H9 (cell line): Measurements from ENCODE around the gene SFMBT2. TPM values are rescaled to one million over a fixed set of nuclear protein-coding genes. Genes with fewer than 3 reads are reported as not detected.

Source experiments
- DNase-seq: peaks from one replicate; pipeline ENCODE4 v3.0.0-alpha.2; 2017
- H2AFZ ChIP-seq: one replicate; pipeline ENCODE4 v1.6.1; 2013; ENCODE audit warnings: mild to moderate bottlenecking, low read length, control low read depth, moderate library complexity
- H2AK5ac ChIP-seq: 2 replicates; pipeline ENCODE4 v1.6.1; 2013; ENCODE audit warnings: low read length, control low read depth, mixed read lengths; ENCODE audit not compliant: insufficient read length
- H2BK120ac ChIP-seq: one replicate; pipeline ENCODE4 v1.6.1; 2013; ENCODE audit warnings: low read depth, mild to moderate bottlenecking, low read length, control low read depth, inconsistent platforms; ENCODE audit not compliant: poor library complexity, severe bottlenecking
- H2BK12ac ChIP-seq: 2 replicates; pipeline ENCODE4 v1.6.1; 2013; ENCODE audit warnings: low read length, control low read depth, mixed read lengths, low read depth; ENCODE audit not compliant: insufficient read length
- H2BK15ac ChIP-seq: 2 replicates; pipeline ENCODE4 v1.6.1; 2013; ENCODE audit warnings: low read depth, low read length, control low read depth
- H2BK20ac ChIP-seq: one replicate; pipeline ENCODE4 v1.6.1; 2013; ENCODE audit warnings: low read depth, mild to moderate bottlenecking, low read length, control low read depth, inconsistent platforms; ENCODE audit not compliant: poor library complexity, severe bottlenecking
- H2BK5ac ChIP-seq: 2 replicates; pipeline ENCODE4 v1.6.1; 2013; ENCODE audit warnings: low read length, control low read depth, mixed read lengths; ENCODE audit not compliant: insufficient read length
- H3K14ac ChIP-seq: 2 replicates; pipeline ENCODE4 v1.6.1; 2013; ENCODE audit warnings: low read length, control low read depth; ENCODE audit not compliant: insufficient read depth
- H3K18ac ChIP-seq: 2 replicates; pipeline ENCODE4 v1.6.1; 2013; ENCODE audit warnings: low read depth, mild to moderate bottlenecking, mixed read lengths, low read length, control low read depth; ENCODE audit not compliant: insufficient read length
- H3K23ac ChIP-seq: 2 replicates; pipeline ENCODE4 v1.6.1; 2013; ENCODE audit warnings: low read length, control low read depth, mixed read lengths, low read depth; ENCODE audit not compliant: insufficient read length
- H3K23me2 ChIP-seq: 2 replicates; pipeline ENCODE4 v1.6.1; 2013; ENCODE audit warnings: low read depth, mild to moderate bottlenecking, mixed read lengths, low read length, control low read depth; ENCODE audit not compliant: insufficient read length, poor library complexity, severe bottlenecking
- H3K27ac ChIP-seq: 2 replicates; pipeline ENCODE4 v1.5.1; 2013; ENCODE audit warnings: low read length, control low read depth, mixed read lengths, low read depth; ENCODE audit not compliant: insufficient read length
- H3K27me3 ChIP-seq: 2 replicates; pipeline ENCODE4 v1.6.1; 2013; ENCODE audit warnings: low read length, control low read depth, inconsistent platforms; ENCODE audit not compliant: insufficient read depth
- H3K4ac ChIP-seq: 2 replicates; pipeline ENCODE4 v1.6.1; 2013; ENCODE audit warnings: low read depth, mild to moderate bottlenecking, control low read depth, inconsistent platforms, low read length, moderate library complexity
- H3K4me1 ChIP-seq: 2 replicates; pipeline ENCODE4 v1.6.1; 2013; ENCODE audit warnings: low read length, control low read depth, inconsistent platforms; ENCODE audit not compliant: insufficient read depth
- H3K4me2 ChIP-seq: 2 replicates; pipeline ENCODE4 v1.6.1; 2013; ENCODE audit warnings: low read length, control low read depth, mixed read lengths; ENCODE audit not compliant: insufficient read length, insufficient read depth
- H3K56ac ChIP-seq: 2 replicates; pipeline ENCODE4 v1.6.1; 2013; ENCODE audit warnings: low read depth, mild to moderate bottlenecking, mixed read lengths, low read length, control low read depth; ENCODE audit not compliant: insufficient read length
- H3K79me1 ChIP-seq: 2 replicates; pipeline ENCODE4 v1.6.1; 2013; ENCODE audit warnings: low read depth, mild to moderate bottlenecking, moderate library complexity, low read length, control low read depth, inconsistent platforms; ENCODE audit not compliant: insufficient read depth, poor library complexity, severe bottlenecking
- H3K79me2 ChIP-seq: 2 replicates; pipeline ENCODE4 v1.6.1; 2013; ENCODE audit warnings: low read length, control low read depth, inconsistent platforms; ENCODE audit not compliant: insufficient read depth
- H3K9ac ChIP-seq: 2 replicates; pipeline ENCODE4 v1.6.1; 2013; ENCODE audit warnings: low read length, control low read depth, mixed read lengths; ENCODE audit not compliant: insufficient read length; ENCODE audit errors: extremely low read depth
- H3K9me3 ChIP-seq: one replicate; pipeline ENCODE4 v1.6.1; 2013; ENCODE audit warnings: low read depth, low read length, inconsistent platforms; ENCODE audit not compliant: control insufficient read depth
- H3T11ph ChIP-seq: one replicate; pipeline ENCODE4 v1.6.1; 2013; ENCODE audit warnings: mild to moderate bottlenecking, low read length, control low read depth, inconsistent platforms
- H4K20me1 ChIP-seq: one replicate; pipeline ENCODE4 v1.6.1; 2013; ENCODE audit not compliant: control insufficient read depth, insufficient read length, insufficient read depth
- H4K5ac ChIP-seq: 2 replicates; pipeline ENCODE4 v1.6.1; 2013; ENCODE audit warnings: low read depth, mild to moderate bottlenecking, mixed read lengths, low read length, control low read depth; ENCODE audit not compliant: insufficient read length
- H4K8ac ChIP-seq: replicated peaks from 2 replicates; pipeline ENCODE4 v1.6.1; 2013; ENCODE audit warnings: low read length, control low read depth, mixed read lengths, low read depth; ENCODE audit not compliant: insufficient read length
- H4K91ac ChIP-seq: 2 replicates; pipeline ENCODE4 v1.6.1; 2013; ENCODE audit warnings: low read depth, mild to moderate bottlenecking, moderate library complexity, mixed read lengths, low read length, control low read depth; ENCODE audit not compliant: insufficient read length
- H3K27ac Mint-ChIP-seq, 3 experiments: 2 replicates in 2 of 3; 3 replicates in 1 of 3; pipeline ENCODE4 v1.8.0; 2020 to 2021; ENCODE audit warnings: mixed read lengths in 3 of 3, mild to moderate bottlenecking in 1 of 3, moderate library complexity in 1 of 3
- H3K27me3 Mint-ChIP-seq: 2 replicates; pipeline ENCODE4 v1.8.0; 2021; ENCODE audit warnings: low read depth, mild to moderate bottlenecking, moderate library complexity, mixed read lengths
- H3K36me3 Mint-ChIP-seq, 3 experiments: 2 replicates in 2 of 3; 3 replicates in 1 of 3; pipeline ENCODE4 v1.8.0; 2020 to 2021; ENCODE audit warnings: low read depth in 3 of 3, mixed read lengths in 3 of 3; ENCODE audit not compliant: insufficient read depth in 1 of 3
- H3K4me1 Mint-ChIP-seq, 2 experiments: 2 replicates each; pipeline ENCODE4 v1.8.0; 2020; ENCODE audit warnings: mixed read lengths in 2 of 2
- H3K4me3 Mint-ChIP-seq, 2 experiments: 2 replicates in 1 of 2; 3 replicates in 1 of 2; pipeline ENCODE4 v1.8.0; 2020 to 2021; ENCODE audit warnings: mild to moderate bottlenecking in 2 of 2, mixed read lengths in 2 of 2, moderate library complexity in 1 of 2
- H3K9me3 Mint-ChIP-seq, 2 experiments: 2 replicates in 1 of 2; 3 replicates in 1 of 2; pipeline ENCODE4 v1.8.0; 2020; ENCODE audit warnings: mild to moderate bottlenecking in 2 of 2, mixed read lengths in 2 of 2, moderate library complexity in 1 of 2
- WGBS: extraction: QIAGEN DNeasy Blood & Tissue Kit; methylation state at CpG from one replicate; pipeline ENCODE4 v1.1.7; 2013; ENCODE audit warnings: missing lambda C conversion rate, low lambda C conversion rate, mixed read lengths; ENCODE audit not compliant: insufficient read length; ENCODE audit errors: extremely low coverage; 5-methylcytosine and 5-hydroxymethylcytosine counted together
- total RNA-seq: library from RNA; stranded (reverse); gene quantifications from 2 replicates; pipeline ENCODE4 v1.2.1, GENCODE V29; 2021
- TF ChIP-seq, protein P1 (sequence below): fragments of 200-600 bp; sonication (generic); conservative IDR thresholded peaks from 3 replicates; pipeline ENCODE4 v1.8.0; 2021; ENCODE audit warnings: antibody characterized with exemption, mild to moderate bottlenecking

The SFMBT2 gene
- total RNA-seq, 1 experiment from 2014 or later: 5.3 TPM

DNA sequence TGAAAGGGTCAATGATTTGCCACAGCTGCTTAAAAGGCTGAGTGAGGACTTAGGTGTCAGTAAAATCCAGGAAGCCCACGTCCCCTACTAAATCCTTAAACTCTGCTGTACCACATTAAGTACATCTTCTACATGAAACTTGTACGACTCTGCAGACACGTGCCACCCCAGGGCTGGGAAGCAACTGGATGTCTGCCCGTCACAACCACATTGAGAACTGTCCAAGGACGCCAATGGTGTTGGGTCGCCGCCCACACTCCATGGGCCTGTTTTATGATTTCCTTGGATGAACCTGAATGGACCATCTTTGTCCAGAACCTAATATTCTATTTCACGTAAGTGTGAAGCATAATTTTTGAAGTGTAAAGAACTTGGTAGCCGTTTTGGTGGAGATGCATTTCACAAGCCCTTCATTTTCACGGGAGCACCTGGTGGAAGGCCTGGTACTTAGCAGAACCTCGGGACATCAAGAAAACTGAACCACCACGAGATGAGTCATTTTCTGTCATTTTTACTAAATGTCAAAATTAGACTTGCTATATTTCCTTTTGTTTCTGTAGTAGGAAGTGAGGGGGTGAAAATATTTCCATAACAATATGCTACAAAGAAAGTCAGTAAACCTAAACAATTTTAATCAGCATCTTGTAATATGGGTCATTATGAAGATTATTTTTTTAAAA lies 134.9 kb downstream of the SFMBT2 start:
- Histone ChIP-seq H4K5ac (no peak overlapping the region), H4K20me1 (no peaks in the 10 kb centered on the region), H2BK15ac (no peak overlapping the region), H3K4ac (no peak overlapping the region), H3K4me1 (no peaks in the 10 kb centered on the region), H3K23ac (no peak overlapping the region), H2AFZ (no peak overlapping the region), H3K27me3 (no peaks in the 10 kb centered on the region), H2BK20ac (no peak overlapping the region), H3K56ac (no peak overlapping the region), H4K91ac (no peak overlapping the region), H2BK12ac (no peak overlapping the region), H3K4me2 (no peak overlapping the region), H3K14ac (no peak overlapping the region), H3K18ac (no peak overlapping the region), H3T11ph (no peak overlapping the region), H3K27ac (no peak overlapping the region), H4K8ac (no peak overlapping the region), H3K79me2 (no peaks in the 10 kb centered on the region), H3K9me3 (no peaks in the 10 kb centered on the region), H3K79me1 (no peaks in the 10 kb centered on the region), H2BK120ac (no peak overlapping the region), H2AK5ac (no peak overlapping the region), H3K9ac (no peak overlapping the region), H2BK5ac (no peak overlapping the region), H3K23me2 (no peaks in the 10 kb centered on the region)
- Mint-ChIP-seq H3K27ac (no peak overlapping the region), H3K27me3 (no peaks in the 10 kb centered on the region), H3K4me3 (no peak overlapping the region), H3K4me1 (peaks cover 4 to 9% of the 10 kb centered on the region in 2 experiments; a peak in 2 of 4 replicates), H3K36me3 (no peaks in the 10 kb centered on the region; a peak in 2 of 7 replicates), H3K9me3 (no peaks in the 10 kb centered on the region)
- no peak for DNase-seq
- TF ChIP-seq, protein P1, sequence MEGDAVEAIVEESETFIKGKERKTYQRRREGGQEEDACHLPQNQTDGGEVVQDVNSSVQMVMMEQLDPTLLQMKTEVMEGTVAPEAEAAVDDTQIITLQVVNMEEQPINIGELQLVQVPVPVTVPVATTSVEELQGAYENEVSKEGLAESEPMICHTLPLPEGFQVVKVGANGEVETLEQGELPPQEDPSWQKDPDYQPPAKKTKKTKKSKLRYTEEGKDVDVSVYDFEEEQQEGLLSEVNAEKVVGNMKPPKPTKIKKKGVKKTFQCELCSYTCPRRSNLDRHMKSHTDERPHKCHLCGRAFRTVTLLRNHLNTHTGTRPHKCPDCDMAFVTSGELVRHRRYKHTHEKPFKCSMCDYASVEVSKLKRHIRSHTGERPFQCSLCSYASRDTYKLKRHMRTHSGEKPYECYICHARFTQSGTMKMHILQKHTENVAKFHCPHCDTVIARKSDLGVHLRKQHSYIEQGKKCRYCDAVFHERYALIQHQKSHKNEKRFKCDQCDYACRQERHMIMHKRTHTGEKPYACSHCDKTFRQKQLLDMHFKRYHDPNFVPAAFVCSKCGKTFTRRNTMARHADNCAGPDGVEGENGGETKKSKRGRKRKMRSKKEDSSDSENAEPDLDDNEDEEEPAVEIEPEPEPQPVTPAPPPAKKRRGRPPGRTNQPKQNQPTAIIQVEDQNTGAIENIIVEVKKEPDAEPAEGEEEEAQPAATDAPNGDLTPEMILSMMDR: no peak
- no CpG with 5 or more reads among the region's 12 CpGs for WGBS
